CD4-positive, alpha-beta T cell treated with Interleukin-15 for 4 hours (primary cell): Measurements from ENCODE around the gene RAD51C.
"Not testable (repeated sequence)": the region's sequence is repeated elsewhere in the genome, so short reads cannot be mapped to it uniquely, and the experiment has no call there.

Experiments used
- DNase-seq: peaks from one replicate; pipeline ENCODE4 v3.0.0-alpha.2; 2020; ENCODE audit warnings: low spot score

The RAD51C gene

GRCh38 chr17:58684003-58684402 is 8.4 kb upstream of the RAD51C start:
- DNase-seq: no peak

DNA sequence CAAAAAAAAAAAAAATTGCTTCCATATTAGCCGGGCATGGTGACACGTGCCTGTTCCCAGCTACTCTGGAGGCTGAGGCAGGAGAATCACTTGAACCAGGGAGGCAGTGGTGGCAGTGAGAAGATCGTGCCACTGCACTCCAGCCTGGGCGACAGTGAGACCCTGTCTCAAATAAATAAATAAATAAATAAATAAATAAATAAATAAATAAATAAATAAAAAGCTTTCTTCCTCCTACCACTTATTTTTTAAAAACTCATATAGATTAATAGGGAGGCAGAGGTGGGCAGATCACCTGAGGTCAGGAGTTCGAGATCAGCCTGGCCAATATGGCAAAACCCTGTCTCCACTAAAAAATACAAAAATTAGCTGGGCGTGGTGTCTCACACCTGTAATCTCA is 7.9 kb upstream of the RAD51C start:
- DNase-seq: not testable (repeated sequence)

GRCh38 chr17:58686980-58687379 is 5.4 kb upstream of the RAD51C start:
- no peak for DNase-seq

GRCh38 chr17:58688521-58688920 is 3.9 kb upstream of the RAD51C start:
- DNase-seq: no peak

DNA sequence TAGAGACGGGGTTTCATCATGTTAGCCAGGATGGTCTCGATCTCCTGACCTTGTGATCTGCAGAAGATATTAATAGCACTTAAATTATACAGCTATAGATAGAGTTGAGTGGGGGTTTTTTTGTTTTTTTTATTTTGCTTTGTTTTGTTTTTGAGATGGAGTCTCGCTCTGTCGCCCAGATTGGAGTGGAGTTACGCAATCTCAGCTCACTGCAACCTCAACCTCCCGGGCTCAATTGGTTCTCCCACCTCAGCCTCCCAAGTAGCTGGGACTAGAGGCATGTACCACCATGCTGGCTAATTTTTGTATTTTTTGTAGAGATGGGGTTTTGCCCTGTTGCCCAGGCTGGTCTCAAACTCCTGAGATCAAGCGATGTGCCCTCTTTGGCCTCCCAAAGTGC is 2.4 kb upstream of the RAD51C start:
- not testable (repeated sequence) for DNase-seq

GRCh38 chr17:58691701-58692238 is 632 bp upstream of the RAD51C start, which contains the start of gene TEX14:
Gene TEX14, minus strand, starts transcription at chr17:58692045. Its CDS starts 40,044 bp downstream, at chr17:58652001.
- DNase-seq: no peak

GRCh38 chr17:58693208-58693607 is 806 bp downstream of the RAD51C start:
- DNase-seq: no peak

GRCh38 chr17:58693751-58694150 is 1.3 kb downstream of the RAD51C start:
- no peak for DNase-seq

GRCh38 chr17:58694302-58694701 is 1.9 kb downstream of the RAD51C start:
- DNase-seq: no peak

DNA sequence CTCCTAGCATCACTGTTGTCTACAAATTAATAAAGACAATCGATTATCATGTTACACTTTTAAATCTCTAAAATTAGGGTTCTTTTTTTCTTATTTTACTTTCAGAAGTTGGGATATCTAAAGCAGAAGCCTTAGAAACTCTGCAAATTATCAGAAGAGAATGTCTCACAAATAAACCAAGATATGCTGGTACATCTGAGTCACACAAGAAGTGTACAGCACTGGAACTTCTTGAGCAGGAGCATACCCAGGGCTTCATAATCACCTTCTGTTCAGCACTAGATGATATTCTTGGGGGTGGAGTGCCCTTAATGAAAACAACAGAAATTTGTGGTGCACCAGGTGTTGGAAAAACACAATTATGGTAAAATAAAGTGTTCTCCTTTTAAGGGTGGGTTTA is 2.4 kb downstream of the RAD51C start:
- DNase-seq: no peak

DNA sequence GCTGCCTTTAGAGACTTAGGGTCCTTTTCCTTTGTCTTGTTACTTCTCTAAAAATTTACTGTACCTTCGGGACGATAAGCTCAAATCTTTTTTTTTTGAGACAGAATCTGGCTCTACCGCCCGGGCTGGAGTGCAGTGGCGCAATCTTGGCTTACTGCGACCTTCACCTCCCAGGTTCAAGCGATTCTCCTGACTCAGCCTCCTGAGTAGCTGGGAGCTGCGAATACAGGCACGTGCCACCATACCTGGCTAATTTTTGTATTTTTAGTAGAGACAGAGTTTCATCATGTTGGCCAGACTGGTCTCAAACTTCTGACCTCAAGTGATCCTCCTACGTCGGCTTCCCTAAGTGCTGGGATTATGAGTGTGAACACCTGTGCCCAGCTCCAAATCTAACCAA is 7.4 kb downstream of the RAD51C start:
- no peak for DNase-seq

GRCh38 chr17:58702045-58702476 is 9.7 kb downstream of the RAD51C start:
- no peak for DNase-seq

- DNase-seq: no peak
Measured at GRCh38 chr17:58702708-58703107, 10.3 kb downstream of the RAD51C start.

DNA sequence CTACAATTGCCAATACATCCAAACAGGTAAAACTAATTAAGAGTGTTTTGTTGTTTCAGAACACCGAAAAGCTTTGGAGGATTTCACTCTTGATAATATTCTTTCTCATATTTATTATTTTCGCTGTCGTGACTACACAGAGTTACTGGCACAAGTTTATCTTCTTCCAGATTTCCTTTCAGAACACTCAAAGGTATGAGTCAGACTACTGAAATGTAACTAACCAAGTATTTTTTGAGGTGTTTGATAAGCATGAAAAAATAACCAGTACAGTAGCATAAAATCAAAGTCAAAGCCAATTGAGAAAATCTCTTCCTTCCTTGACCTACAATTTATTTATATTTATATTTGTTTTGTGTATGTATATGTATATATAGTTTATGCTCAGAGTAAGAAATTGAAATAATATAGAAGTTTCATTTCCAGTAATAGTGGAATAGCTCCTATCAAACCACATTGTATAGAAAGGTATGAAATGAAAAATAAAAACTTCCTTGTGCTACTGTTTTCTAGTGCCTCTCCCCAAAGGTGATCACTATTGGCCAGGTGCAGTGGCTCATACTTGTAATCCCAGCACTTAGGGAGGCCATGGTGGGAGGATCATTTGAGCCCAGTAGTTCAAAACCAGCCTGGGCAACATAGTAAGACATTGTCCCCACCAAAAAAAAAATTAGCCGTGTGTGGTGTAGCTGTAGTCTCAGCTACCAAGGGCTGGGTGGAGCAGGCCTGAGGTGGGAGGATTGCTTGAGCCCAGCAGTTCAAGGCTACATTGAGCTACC is 10.9 kb downstream of the RAD51C start:
- DNase-seq: no peak

DNA sequence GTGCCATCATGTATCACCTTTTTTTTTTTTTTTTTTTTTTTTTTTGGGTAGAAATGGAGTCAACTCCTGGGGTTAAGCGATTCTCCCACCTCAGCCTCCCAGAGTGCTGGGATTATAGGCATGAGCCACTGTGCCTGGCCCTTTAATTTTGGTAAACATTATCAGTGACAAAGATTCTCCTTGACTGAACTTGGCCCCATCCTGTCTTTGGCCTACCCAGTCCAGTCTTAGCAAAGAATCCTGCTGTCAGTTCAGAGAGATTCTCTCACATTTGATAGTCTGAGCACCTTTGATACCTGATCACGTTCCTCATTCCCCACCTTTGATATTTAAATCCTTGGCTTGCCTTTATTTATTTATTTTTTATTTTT is 11.5 kb downstream of the RAD51C start:
- DNase-seq: no peak

GRCh38 chr17:58706351-58707140 is 14.1 kb downstream of the RAD51C start:
- no peak for DNase-seq

GRCh38 chr17:58710948-58711552 is 18.6 kb downstream of the RAD51C start:
- peak; percentile 53 for DNase-seq

- no peak for DNase-seq
Measured at GRCh38 chr17:58722274-58722673, 29.9 kb downstream of the RAD51C start.

DNA sequence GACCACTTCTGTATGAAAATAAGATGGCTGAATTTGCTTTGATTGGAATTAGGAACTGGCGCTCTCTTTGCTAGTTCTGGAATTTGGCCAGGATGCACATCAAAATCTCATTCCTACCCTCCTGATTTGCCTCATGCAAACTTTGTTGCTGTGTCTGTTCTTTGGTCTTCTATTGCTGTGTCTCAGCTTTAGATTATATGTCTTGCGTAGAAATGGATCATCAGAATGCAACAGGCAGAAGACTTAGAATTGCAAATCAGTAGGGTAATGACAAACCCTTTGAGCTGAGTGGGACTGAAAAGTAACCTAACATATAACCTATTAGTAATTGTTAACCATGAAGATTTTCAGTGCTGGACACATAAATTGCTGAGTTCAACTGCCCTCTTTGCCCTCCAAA is 30.3 kb downstream of the RAD51C start:
- DNase-seq: no peak

DNA sequence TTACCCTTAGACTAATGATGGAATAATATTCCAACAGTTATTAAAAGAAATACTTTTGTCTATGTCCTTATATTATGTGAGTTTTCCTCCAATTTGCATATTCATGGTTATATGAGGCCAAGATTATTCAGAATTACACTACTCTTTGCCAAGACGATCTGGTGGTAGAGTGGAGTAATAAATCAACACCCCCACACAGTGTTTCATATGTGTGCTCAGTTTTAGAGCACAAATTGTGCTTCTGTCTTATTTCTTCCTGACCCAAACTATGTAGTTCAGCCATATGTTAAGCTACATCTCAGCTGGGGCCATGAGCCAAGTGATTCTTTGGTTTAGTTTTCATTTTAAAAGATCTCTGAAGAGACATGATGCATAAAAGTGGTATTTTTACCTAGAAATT is 36.4 kb downstream of the RAD51C start:
- DNase-seq: no peak

GRCh38 chr17:58730937-58731336 is 38.5 kb downstream of the RAD51C start:
- DNase-seq: no peak

DNA sequence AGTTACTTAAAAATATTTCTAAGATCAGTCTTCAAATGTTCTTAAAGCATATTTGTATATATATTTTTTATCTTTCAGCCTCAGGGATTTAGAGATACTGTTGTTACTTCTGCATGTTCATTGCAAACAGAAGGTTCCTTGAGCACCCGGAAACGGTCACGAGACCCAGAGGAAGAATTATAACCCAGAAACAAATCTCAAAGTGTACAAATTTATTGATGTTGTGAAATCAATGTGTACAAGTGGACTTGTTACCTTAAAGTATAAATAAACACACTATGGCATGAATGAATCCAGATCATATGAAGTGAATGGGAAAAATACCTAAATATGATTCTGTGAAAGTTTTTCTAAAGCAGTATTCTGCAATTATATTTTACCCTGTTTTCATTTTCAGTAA is 41.6 kb downstream of the RAD51C start:
- DNase-seq: no peak

- no peak for DNase-seq
Measured at GRCh38 chr17:58734811-58735210, 42.4 kb downstream of the RAD51C start.
